Retinal pigment epithelial cell (primary cell): ENCODE data around the gene TNS1.

Experiments used
- DNase-seq: peaks from one replicate; pipeline ENCODE4 v3.0.0-alpha.2; 2010; ENCODE audit warnings: low read depth
- H3K4me3 ChIP-seq: 2 replicates; pipeline ENCODE4 v1.5.1; 2011; ENCODE audit warnings: mild to moderate bottlenecking, low read length, control low read depth, moderate library complexity
- TF ChIP-seq, protein P1 (sequence below): conservative IDR thresholded peaks from 2 replicates; pipeline ENCODE4 v1.5.1; 2011; ENCODE audit warnings: low read depth, low read length, control low read depth, inconsistent platforms

TNS1 gene

DNA sequence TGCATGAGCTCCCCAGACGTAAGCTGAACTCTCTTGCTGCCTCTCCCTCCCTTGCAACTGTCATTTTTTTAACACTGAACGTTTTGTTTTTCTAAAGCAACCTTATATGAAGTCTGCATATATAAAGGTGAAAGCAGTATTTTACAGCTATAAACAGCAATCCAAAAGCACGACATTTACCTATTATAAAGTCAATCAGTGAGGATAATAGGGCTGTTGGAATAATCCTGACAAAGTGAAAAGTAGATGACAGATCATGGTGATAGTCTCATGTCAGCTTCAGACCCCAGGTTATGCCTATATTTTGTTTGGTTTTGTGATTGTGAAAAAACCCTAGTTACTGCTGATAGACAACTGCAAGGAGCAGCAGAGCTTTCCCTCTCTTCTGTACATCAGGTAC, 195.8 kb downstream of the TNS1 start:
- DNase-seq, result no peak
- TF ChIP-seq, protein P1, sequence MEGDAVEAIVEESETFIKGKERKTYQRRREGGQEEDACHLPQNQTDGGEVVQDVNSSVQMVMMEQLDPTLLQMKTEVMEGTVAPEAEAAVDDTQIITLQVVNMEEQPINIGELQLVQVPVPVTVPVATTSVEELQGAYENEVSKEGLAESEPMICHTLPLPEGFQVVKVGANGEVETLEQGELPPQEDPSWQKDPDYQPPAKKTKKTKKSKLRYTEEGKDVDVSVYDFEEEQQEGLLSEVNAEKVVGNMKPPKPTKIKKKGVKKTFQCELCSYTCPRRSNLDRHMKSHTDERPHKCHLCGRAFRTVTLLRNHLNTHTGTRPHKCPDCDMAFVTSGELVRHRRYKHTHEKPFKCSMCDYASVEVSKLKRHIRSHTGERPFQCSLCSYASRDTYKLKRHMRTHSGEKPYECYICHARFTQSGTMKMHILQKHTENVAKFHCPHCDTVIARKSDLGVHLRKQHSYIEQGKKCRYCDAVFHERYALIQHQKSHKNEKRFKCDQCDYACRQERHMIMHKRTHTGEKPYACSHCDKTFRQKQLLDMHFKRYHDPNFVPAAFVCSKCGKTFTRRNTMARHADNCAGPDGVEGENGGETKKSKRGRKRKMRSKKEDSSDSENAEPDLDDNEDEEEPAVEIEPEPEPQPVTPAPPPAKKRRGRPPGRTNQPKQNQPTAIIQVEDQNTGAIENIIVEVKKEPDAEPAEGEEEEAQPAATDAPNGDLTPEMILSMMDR, result no peak
- H3K4me3 ChIP-seq, result no peak overlapping the region

DNA sequence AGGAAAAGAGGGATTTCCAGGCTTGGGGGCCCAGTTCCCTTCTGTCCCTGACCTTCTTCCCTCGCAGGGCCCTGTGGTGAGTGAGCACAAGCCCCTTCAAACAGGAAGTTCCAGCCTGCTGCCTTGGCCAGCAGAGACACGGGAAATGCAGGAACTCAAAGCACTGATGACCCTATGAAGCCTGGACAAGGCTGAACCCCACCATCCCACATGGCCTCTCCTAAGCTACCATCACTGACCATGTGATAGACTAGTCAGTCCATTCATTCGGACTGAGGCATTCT, 196.4 kb downstream of the TNS1 start:
- TF ChIP-seq, protein P1, result no peak
- no peak overlapping the region for H3K4me3 ChIP-seq
- no peak for DNase-seq

DNA sequence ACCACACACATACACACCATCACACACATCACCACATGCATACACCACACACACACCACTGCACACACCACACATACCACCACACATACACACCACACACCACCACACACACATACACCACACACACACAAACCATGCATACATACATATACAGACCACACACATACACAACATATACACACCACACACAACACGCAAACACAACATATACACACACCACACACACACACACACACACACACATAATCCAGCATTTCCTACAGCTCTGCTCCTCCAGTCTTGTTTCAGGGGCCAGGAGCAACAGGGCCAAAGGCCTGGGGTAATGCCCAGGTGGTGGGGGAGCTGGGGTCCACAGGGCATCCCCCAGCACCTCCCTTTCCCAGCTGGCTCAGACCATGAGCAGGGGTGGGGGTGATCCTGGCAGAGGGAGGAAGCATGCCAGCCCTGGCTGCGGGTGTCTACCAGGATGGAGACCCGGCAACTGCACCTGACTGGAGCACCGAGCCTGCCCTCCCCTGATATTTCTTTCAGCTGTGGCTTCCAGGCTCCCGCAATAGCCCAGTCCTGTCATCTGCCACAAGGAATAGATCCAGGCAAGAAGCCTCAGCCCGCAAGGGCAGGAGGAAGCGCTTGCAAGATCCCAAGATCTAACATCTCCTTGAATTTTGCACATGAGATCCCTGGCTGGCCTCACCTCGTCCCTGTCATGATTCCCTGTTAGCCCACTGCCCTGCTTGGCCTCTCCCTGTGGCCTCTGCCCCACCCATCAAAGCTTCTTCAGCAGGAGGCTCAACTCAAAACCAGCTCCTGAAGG, 196.9 kb downstream of the TNS1 start:
- TF ChIP-seq, protein P1, result no peak
- H3K4me3 ChIP-seq, result no peak overlapping the region
- no peak for DNase-seq

DNA sequence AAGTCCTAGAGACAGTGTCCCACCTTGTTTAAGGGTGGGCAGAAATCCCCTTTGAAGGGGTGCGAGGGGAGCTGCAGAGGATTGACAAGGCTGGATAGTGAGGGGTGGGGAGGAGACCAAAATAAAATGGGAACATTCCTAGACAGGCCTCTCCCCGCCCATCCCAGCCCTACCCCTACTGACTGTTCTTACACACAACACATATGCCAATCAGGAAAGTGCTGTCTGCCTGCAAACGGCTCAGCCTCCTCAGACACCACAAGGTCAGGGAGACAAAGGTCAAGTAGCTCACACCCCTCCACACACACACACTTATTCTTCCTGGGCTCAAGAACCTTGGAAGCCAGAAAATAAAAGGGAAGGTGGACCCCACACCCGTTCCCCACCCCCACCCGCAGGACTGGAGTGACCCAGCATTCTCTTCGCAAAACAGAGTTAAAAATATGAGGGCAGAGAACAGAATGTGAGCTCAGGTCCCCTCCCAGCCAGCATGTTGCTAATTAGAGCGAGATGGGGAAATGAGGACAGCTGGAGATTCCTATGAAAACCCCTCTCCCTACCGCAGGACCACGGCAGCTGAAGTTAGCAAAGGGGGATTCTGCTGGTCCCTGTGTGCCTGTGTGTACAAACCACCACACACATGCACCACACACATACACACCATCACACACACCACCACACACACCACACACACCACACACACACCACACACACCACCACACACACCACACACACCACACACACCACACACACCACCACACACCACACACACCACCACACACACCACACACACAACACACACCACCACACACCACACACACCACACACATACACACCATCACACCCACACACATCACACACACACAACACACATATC, 197.8 kb downstream of the TNS1 start:
- TF ChIP-seq, protein P1, result no peak
- DNase-seq, result no peak
- no peak overlapping the region for H3K4me3 ChIP-seq

DNA sequence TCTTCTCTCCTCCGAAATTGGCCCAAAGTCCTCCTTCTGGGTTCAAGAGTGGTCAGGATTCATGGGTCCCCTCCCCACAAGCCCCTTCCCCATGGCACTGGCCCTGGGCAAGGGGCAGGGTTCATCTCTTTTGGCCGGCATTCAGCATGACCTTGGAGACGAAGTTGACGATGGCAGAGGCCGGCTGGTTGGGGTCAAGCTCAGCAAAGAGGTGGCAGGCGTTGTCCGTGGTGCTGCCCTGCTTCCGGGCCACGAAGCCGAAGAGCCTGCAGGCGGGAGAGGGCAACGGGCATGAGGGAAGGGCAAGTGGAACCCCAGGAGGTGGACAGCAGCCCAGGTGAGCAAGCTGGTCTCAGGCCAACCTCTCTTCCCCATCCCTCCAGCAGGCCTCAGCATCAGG, 198.5 kb downstream of the TNS1 start:
- TF ChIP-seq, protein P1, result no peak
- no peak for DNase-seq
- H3K4me3 ChIP-seq, result no peak overlapping the region

DNA sequence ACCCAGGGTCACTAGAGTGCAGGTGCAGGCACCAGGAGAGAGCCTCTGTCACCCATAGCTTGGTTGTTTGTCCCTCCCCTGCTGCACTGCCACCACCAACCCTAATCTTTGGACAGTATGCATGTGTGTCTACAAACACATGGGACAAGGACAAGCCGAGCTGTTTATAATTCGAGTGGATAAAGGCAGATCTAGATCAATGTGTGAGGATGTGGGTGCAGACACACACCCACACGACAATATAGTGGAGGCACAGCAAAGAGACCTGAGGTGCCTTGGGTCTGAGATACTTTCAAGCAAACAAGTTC, 199.2 kb downstream of the TNS1 start:
- no peak for DNase-seq
- no peak overlapping the region for H3K4me3 ChIP-seq
- TF ChIP-seq, protein P1, result no peak
